Stimulated activated CD8-positive, alpha-beta memory T cell treated with anti-CD3 and anti-CD28 coated beads, Interleukin-15, amount 100 ng/mL, for 48 hours (primary cell): ENCODE results near the gene SLC27A4.

ENCODE experiments used
- DNase-seq, 2 donors: peaks; one replicate each; pipeline ENCODE4 v3.0.0-alpha.2; 2020; ENCODE audit warnings: low read depth in 2 of 2

Gene SLC27A4

GRCh38 chr9:128391956-128392301 lies 51.6 kb downstream of the SLC27A4 start:
- no peak for DNase-seq

GRCh38 chr9:128392302-128393144 lies 52.2 kb downstream of the SLC27A4 start:
- DNase-seq, result no peak

DNA sequence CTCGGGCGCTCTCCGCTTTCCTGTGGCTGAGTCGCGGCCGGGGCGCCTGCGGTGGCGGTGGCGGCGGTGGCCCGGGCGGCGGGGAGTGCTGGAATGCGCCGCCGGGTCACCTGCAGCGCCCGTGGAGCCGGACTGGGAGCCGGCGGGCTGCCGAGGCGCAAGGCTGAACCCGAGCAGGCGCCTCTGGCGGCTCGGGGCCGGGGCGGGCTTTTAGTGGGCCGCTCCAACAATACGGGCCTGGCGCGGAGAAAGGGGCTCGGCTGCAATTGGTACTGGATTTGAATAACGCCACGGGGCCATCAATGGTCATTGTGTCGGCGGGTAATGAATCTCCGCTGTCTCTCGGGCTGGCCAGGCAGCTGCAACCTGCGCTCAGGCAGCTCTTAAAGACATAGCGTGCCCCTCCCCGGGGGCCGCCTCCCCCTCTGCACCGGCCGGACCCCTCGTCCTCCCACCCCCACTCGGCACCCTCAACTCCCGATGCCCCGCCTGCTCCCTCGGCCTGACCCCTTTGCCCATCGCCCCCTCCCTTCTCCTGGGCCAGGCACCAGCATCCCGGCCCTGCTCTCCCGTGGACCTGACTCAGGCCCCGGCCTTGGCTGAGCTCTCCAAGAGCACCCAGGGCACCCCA lies 52.9 kb downstream of the SLC27A4 start:
- DNase-seq, result no peak

DNA sequence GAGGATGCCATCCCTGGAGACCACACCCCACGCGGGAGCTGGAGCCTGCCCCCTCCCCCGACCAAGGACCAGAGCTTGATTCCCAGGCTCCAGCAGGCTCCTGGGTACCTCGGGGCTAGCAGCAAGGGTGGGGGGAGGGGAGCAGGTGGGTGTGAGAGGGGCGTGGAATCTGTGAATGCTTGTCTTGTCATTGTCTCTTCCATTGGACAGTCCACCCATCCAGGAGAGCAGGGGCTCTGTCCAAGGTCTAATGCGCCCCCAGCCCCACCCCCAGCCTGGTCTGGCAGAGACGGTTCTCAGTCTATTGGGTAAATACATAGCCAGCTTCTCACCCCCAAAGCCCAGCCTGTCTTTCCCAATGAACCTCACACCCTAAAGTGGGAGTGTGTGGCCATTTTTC lies 53.6 kb downstream of the SLC27A4 start:
- no peak for DNase-seq

GRCh38 chr9:128394379-128395168 lies 54.2 kb downstream of the SLC27A4 start:
- DNase-seq, result no peak

GRCh38 chr9:128396970-128397613 lies 56.8 kb downstream of the SLC27A4 start:
- DNase-seq, result no peak

DNA sequence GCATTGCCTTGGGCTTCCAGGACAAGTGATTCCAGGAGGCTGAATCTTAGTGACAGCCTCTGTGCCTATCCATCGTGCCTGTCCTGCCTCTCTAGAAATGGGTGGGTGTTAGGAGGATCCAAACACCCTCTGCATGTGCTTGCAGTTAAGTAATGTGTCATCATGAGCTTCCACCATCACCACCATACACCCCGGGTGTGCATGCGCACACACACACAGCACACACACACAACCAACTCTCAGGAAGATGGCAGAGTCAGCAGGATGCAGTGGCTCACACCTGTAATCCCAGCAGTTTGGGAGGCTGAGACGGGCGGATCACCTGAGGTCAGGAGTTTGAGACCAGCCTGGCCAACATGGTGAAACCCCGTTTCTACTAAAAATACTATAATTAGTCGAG lies 57.5 kb downstream of the SLC27A4 start:
- no peak for DNase-seq

DNA sequence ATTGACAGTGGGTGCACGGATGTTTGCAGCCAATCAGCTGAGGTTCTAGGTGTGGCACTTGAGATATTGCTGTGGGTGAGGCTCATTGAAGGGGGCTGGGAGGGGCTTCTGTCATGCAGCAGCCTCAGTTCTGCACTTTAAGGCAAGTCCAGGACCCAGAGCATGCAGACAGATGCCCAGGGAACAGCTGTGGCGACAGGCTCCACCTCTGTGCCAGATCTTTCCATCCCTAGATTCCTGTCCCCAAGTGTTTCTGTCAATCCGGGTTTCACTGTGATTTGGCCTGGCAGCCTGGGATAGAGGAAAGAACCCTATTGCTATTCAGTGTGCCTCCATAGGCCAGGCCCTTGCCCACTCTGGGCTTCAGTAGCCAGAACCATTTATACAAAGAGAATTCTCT lies 59.5 kb downstream of the SLC27A4 start:
- no peak for DNase-seq

- no peak for DNase-seq
Observed at GRCh38 chr9:128404560-128404959, 64.2 kb downstream of the SLC27A4 start.

- DNase-seq, result no peak
Observed at GRCh38 chr9:128405077-128405779, 64.9 kb downstream of the SLC27A4 start.

GRCh38 chr9:128405780-128406171 lies 65.4 kb downstream of the SLC27A4 start:
- DNase-seq, result no peak

GRCh38 chr9:128406848-128407391 lies 66.6 kb downstream of the SLC27A4 start:
- no peak for DNase-seq

GRCh38 chr9:128408963-128409431 lies 68.7 kb downstream of the SLC27A4 start:
- DNase-seq, result no peak

GRCh38 chr9:128409450-128409849 lies 69.1 kb downstream of the SLC27A4 start:
- DNase-seq, result no peak

GRCh38 chr9:128409978-128410377 lies 69.7 kb downstream of the SLC27A4 start:
- no peak for DNase-seq
